ENCODE results near the gene LPGAT1.

Gene LPGAT1

GRCh38 chr1:211753649-211754251 is 76.8 kb downstream of the LPGAT1 start:
- no peak for DNase-seq

GRCh38 chr1:211752951-211753486 is 77.5 kb downstream of the LPGAT1 start:
- DNase-seq: no peak

GRCh38 chr1:211752317-211752716 is 78.2 kb downstream of the LPGAT1 start:
- no peak for DNase-seq

GRCh38 chr1:211751438-211751837 is 79.1 kb downstream of the LPGAT1 start:
- DNase-seq: no peak

- DNase-seq: no peak
Observed at GRCh38 chr1:211750599-211750998, 80.0 kb downstream of the LPGAT1 start.

- no peak for DNase-seq
Observed at GRCh38 chr1:211749251-211749650, 81.3 kb downstream of the LPGAT1 start.

- no peak for DNase-seq
Observed at GRCh38 chr1:211748810-211749209, 81.8 kb downstream of the LPGAT1 start.

GRCh38 chr1:211742889-211743529 is 87.6 kb downstream of the LPGAT1 start:
- no peak for DNase-seq

GRCh38 chr1:211742272-211742671 is 88.3 kb downstream of the LPGAT1 start:
- no peak for DNase-seq

- DNase-seq: no peak
Observed at GRCh38 chr1:211741788-211742187, 88.8 kb downstream of the LPGAT1 start.

- no peak for DNase-seq
Observed at GRCh38 chr1:211741116-211741515, 89.4 kb downstream of the LPGAT1 start.

- no peak for DNase-seq
Observed at GRCh38 chr1:211739671-211740411, 90.7 kb downstream of the LPGAT1 start.

- DNase-seq: no peak
Observed at GRCh38 chr1:211738691-211739301, 91.8 kb downstream of the LPGAT1 start.

GRCh38 chr1:211738096-211738690 is 92.4 kb downstream of the LPGAT1 start:
- DNase-seq: no peak

- no peak for DNase-seq
Observed at GRCh38 chr1:211737115-211738035, 93.2 kb downstream of the LPGAT1 start.

GRCh38 chr1:211736351-211736915 is 94.1 kb downstream of the LPGAT1 start:
- DNase-seq: no peak

- no peak for DNase-seq
Observed at GRCh38 chr1:211735208-211736170, 95.1 kb downstream of the LPGAT1 start.

GRCh38 chr1:211734791-211735190 is 95.8 kb downstream of the LPGAT1 start:
- peak; percentile 24 for DNase-seq

- no peak for DNase-seq
Observed at GRCh38 chr1:211734359-211734758, 96.2 kb downstream of the LPGAT1 start.

- DNase-seq: no peak
Observed at GRCh38 chr1:211732293-211732980, 98.1 kb downstream of the LPGAT1 start.
